ENCODE measurements around the gene GRM3.
"Not testable (repeated sequence)": the region's sequence is repeated elsewhere in the genome, so short reads cannot be mapped to it uniquely, and the experiment has no call there.

The GRM3 gene

DNA sequence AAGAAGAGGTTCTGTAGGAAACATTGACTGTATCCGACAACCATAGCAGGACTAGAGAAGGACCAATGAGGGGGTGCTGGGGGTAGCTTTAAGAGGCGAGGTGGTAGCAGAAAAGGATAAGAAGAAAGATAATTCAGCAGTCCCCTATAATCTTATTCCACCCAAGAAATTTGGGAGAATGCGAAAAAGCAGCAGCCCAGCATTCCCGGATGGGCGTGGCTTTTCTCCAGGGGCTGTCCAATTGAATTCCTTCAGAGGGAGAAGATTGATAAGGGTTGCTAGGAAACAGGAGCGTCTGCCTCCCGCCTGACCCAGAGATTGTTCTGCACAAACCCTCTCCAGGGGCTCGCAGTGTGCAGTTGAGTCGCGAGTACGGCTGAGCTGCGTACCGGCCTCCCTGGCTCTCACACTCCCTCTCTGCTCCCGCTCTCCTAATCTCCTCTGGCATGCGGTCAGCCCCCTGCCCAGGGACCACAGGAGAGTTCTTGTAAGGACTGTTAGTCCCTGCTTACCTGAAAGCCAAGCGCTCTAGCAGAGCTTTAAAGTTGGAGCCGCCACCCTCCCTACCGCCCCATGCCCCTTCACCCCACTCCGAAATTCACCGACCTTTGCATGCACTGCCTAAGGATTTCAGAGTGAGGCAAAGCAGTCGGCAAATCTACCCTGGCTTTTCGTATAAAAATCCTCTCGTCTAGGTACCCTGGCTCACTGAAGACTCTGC, at the start of gene GRM3:
GRM3 (plus strand) TSS at position 349 of the 721 bp plus-strand sequence. CDS start 121,237 bp downstream, outside the sequence.
- DNase-seq (ENCODE audit: low read depth): no peak

DNA sequence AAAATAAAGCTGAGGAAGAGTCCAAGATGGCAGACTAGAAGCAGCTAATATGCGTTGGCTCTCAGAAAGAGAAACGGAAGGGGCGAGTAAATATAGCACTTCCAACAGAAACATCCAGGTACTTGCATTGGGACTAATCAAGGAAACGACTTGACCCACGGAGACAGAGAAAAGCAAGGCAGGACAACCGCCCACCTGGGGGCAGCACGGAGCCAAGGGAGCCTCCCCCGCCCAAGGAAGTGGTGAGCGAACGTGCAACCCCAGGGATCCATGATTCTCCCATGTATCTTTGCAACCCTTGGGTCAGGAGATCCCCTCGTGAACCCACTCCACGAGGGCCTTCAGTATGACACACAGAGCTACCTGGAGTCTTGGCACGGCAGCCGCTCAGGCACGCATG, 45.4 kb upstream of the GRM3 start:
- DNase-seq (ENCODE audit: low read depth): no peak

DNA sequence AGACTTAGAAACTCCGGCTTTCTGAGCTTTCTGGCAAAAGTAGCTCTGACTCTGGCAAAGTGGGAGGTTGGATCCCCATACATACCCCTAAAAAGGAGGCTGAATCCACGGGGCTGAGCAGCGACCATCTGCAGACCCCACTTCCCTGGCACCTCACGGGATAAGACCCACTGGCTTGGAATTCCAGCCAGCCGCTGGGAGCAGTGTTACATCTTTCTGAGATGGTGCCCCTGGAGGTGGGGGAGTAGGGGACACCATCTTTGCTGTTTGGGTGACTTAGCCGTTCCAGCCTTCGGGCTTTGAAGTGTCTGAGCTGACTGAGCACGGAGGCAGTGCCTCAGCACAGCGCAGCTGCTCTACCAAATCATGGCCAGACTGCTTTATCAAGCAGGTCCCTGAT, 45.0 kb upstream of the GRM3 start:
- no peak for DNase-seq (ENCODE audit: low read depth)

DNA sequence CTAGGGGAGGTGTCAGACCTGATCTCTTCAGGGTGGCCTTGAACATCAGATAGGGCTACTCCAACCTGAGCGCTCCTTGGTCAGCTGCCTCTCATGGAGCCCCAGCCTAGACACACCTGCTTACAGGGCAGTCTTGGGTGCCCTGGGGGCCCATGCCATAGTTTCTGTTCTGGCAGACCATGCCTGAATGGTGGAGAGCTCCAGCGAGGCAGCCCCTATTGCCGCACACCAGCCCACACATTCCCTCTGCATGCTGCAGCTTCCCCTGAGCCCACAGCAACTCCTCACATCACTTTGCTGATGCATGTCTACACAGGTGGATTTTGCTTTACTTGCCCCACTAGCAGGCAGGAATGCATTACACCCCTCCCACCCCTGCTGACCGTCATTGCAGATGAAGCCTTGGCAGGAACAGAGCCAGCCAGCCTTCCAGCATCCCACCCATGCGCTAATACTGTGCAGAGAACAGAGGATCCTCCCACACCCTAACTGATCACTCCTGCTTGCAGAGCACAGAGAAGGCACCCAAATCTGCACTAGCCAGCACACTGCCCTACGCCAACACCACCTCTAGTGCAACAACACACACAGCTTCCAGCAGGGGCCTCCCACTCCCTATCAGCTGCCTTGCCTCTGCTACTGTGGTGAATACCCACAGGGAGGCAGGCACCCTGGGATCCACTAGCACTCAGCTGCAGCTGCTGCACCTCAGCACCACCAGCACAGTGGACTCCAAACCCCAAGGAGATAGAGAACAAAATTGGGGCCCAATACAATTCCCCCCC, 43.0 kb upstream of the GRM3 start:
- DNase-seq (ENCODE audit: low read depth): no peak

DNA sequence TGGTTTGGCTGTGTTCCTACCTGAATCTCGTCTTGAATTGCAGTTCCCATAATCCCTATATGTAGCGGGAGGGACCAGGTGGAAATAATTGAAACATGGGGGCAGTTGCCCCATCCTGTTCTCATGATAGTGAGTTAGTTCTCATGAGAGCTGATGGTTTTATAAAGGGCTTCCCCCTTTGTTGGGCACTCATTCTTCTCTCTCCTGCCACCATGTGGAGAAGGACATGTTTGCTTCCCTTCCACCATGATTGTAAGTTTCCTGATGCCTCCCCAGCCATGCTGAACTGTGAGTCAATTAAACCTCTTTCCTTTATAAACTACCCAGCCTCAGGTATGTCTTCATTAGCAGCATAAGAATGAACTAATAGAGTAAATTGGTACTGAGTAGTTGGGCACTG, 28.0 kb upstream of the GRM3 start:
- not testable (repeated sequence) for DNase-seq (ENCODE audit: low read depth)

DNA sequence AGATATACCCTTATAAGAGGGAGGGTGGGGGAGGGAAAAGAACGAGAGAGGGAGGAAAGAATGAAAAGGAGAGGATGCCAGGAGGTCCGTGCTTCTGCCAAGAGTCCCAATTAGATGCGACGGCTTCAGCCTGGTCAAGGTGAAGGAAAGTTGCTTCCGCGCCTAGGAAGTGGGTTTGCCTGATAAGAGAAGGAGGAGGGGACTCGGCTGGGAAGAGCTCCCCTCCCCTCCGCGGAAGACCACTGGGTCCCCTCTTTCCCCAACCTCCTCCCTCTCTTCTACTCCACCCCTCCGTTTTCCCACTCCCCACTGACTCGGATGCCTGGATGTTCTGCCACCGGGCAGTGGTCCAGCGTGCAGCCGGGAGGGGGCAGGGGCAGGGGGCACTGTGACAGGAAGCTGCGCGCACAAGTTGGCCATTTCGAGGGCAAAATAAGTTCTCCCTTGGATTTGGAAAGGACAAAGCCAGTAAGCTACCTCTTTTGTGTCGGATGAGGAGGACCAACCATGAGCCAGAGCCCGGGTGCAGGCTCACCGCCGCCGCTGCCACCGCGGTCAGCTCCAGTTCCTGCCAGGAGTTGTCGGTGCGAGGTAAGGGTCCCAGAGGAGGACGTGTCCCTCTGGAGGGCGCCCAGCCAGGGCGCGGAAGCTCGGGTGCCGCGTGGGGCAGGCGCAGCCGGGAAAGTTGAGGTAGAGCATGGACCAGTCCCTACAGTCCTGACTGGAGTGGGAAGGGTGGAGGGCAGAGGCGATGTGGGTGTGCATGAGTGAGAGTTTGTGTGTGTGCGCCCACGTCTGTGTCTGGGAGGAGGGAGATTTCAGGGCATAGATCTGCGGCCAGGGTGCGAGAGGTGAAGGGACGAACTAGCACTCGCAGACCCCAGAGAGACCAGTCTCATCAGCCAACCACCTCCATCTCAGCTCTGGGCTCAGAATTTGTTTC, 844 bp downstream of the GRM3 start:
- no peak for DNase-seq (ENCODE audit: low read depth)

DNA sequence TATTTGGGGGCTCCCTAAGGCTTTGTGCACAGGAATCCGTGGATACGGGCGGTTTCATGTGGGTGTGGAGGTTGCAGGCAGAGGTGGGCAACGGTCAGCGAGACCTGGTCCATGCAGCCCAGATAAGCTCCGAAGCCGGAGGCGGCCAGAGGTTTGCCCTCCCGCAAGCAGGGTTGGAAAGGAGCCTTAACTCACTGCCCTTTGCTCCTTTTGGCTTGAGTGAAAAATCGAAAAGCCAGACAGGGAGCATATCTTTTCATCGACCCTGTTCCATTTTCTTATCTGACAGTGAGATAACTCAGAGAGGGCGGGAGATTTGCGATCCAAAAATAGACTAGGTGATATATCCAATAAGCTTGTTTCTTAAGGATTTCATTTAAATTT, 1.5 kb downstream of the GRM3 start:
- DNase-seq (ENCODE audit: low read depth): no peak

DNA sequence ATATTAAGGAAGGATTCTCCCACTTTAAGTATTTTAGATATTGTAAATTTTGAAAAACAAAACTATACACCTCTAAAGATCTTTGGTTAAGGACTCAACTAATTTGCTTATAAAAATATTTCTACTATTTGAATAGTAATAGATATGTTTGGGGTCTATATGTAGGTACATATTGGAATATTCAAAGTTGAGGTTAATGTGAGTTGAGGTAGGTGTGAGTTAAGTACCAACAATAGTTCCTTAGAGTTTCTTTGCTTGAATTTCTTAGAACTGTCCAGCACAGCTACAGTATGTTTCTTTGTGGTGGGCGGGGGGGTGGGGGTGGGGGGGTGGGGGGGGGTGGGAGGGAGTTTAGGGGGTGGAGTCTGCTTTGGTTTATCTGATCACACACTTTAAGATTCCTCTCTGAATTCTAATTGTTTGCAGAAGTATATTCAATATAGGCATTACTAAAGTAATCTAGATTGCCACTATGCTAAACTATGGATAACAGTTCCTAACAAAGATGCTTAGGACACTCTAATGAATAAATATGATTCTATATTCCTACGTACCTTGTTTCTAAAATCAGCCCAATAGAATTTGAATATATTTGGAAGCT, 2.1 kb downstream of the GRM3 start:
- DNase-seq (ENCODE audit: low read depth): no peak

DNA sequence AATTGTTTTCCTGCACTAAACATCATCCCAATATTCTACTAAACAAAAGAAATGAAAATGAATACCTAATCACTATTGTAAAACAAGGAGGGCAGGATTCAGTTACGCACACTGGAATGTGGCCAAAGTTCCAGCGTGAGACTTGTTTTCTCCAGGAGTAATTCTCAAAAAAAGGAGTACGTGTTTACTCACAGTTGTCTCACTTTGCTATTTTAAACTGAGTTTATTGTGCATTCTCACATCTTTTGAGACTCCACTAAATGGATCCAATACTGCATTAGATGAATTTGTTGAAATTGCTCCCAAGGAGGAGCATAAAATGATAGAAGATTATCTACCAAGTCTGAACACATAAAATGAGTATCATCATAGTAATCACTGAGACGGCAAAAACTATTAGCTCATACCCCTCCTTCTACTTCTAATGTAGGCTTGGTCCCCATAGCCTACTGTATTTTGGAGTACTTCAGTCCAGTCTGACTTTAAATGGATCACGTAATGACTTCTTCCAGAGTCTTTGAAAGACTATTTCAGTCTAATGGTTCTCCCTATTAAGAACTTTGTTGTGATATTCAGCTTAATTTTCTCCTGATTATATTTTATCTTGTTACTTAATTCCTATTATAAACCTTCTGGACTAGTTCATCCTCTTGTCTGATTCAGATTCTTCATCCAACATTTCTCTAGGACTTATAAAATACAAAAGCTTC, 3.8 kb downstream of the GRM3 start:
- DNase-seq (ENCODE audit: low read depth): no peak

DNA sequence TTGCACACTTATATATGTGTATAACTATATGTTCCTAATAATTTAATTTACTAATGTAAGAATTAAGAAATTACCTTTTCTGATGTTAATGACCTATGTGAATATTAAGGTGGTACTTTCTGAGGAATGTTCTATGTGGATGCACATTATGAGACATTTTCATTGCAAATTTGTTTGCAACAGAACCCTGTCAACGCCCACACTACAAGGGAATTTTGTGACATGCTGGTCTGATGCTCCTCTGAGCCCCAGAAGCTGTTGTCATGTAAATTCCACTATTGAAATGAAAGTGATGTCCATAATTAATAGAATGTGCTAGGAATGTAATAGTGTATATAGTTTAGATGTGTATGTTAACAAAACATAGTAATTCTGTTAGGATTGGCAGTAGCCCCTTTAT, 4.5 kb downstream of the GRM3 start:
- DNase-seq (ENCODE audit: low read depth): no peak

DNA sequence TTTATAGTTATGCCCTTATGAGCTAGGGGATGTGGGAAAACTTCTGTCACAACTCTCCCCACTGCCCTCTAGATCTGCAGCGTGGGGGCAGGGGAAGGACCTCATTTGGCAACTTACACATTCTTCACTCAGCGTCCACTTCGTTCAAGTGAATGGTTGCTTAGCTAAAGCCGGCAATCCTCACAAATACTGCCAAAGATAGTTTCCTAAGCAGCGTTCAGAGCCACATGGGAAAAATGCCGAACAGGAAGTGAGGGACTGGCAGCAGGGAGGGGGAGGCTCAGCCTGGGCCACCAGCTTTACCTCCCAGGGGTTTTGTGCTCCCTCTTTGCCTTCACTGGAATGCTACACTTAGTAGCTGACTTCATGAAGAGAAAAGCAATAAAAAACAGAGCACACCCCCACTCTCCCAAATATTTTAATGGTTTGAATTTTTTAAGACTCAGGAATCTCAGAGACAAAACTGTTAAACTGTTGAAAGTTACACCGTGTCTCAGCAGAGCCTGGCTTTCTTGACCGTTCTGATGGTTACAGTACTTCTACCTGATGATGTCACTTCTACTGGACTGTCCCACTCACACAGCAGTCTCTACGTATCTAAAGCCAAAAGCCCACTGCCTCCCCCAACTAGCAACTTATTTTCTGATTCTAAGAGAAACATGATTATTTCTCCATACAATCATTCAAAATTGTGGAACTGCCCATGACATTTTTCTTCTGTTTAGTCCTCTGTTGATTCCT, 10.4 kb downstream of the GRM3 start:
- no peak for DNase-seq (ENCODE audit: low read depth)

DNA sequence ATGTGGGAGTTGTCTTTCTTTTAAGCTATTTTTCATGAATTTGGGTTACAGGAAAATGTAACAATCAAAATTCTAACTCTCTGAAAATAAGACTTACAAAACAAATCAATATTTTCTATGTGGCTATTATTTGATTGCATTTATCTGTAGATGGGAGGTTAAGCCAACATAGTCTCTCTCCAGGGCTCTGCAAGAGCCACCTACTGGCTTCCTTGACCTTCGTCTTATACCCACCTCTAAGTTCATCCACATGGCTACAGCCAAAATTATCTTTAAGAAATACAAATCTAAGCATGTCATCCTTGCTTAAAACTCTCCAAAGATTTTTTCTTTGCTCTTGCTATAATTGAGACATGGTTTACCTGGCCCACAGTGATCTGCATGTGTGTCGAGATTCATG, 14.2 kb downstream of the GRM3 start:
- no peak for DNase-seq (ENCODE audit: low read depth)

DNA sequence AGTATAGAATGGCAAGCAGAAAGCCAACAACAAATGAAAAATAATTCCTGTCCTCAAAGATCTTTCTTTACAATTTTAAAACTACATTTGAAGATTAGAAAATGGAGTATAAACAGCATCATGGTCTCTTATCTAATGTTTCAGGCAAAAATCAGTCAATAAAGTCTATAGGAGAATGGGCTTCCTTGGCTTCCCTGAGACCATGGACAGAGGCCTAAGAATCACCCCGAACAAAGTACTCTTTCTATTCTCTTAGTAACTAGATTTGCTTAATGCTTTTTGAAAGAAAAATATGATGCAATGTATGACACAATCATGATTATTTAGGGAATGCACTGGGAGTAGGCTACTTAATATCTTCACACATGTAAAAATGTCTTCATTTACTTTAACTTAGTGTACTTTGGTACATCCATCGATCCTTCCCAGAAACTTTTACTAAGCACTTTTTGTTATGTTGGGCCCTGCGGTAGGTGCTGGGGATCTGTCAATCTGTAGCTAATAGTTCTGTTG, 17.3 kb downstream of the GRM3 start:
- no peak for DNase-seq (ENCODE audit: low read depth)

DNA sequence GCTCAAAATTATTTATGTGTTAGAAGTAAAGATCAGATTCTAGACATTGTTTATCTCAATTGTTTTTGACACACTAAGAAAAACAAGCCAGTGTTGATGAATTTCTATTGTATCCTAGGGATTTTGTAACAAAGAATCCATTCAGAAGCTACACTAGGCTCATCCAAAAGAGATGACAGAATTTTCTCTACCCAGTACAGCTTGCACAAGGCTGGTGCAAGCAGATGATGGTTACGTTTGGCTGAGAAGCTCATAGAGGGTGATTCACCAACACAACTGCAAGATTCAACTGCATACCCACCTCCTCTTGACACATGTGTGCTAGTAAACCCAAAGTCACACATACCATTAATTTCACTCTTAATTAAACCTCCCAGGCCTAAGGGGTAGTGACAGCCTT, 20.8 kb downstream of the GRM3 start:
- DNase-seq (ENCODE audit: low read depth): no peak

DNA sequence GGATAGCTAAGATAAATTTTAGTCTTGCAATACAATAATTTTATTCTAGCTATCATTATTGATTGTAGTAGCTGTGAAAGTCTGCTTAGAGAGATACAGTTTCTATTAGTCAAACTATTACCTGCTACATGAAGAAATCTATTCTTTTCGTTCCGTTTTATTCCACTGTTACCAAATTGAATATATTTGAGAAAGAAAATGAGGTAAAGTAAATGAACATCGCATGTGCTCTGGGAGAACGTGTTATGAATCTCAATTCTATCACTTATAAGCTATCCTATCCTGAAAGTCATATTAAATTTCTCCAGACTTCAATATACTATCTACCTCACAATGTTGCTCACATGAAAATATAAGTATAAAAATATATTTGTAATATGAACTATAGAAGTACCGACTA, 21.3 kb downstream of the GRM3 start:
- DNase-seq (ENCODE audit: low read depth): no peak

DNA sequence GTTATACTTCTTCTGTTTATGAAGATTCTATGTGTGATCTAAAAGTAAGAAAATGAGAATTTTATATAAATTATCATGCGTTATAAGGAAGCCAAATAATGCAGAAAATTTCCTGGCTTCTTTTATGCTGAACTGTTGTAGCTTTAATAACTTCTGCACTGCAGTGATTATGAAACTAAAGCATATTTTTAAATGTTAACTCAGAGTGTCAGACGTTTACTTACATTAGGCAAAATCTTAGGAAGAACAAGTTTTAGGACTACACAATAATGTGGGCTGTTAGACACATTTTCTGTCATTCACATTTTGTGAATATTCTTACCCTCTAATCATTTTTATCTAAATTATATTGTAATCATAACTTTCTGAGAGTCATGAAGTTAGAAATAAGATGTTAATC, 22.0 kb downstream of the GRM3 start:
- no peak for DNase-seq (ENCODE audit: low read depth)

DNA sequence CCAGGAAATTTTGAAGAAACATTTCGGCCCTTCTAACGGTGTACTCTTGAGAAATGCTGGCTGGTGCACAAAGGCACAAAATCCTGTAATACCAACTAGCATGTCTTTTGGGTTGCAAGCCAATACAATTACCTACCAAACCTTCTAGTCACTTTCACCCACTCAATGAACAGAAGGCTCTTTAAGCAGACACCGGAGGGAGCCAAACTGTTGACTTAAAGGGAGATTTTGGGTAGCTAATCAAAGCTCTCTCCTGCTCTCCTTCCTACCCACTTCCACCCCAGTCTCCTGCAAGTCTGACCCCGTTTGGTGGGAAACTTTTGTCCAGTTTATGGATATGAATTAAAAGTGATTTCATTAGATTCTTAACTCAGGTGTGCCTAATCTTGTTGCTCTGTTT, 24.0 kb downstream of the GRM3 start:
- no peak for DNase-seq (ENCODE audit: low read depth)

DNA sequence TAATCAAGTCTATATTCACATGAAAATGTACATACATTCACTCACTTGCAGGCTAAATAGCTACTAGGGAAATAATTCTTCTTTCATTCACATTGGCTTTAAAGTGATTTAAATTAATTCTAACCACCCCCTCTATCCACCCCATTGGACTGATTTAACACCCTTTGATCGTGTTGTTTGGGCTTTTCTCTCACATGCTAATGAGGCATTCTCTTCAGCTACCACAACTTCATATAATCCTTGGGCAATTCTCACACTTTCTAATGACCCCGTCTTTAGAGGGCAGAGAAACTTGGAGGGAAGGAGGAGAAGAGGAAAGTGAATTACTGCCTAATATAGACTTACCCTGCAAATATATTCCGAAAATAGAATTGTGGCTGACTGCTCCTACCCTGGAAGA, 24.6 kb downstream of the GRM3 start:
- no peak for DNase-seq (ENCODE audit: low read depth)

DNA sequence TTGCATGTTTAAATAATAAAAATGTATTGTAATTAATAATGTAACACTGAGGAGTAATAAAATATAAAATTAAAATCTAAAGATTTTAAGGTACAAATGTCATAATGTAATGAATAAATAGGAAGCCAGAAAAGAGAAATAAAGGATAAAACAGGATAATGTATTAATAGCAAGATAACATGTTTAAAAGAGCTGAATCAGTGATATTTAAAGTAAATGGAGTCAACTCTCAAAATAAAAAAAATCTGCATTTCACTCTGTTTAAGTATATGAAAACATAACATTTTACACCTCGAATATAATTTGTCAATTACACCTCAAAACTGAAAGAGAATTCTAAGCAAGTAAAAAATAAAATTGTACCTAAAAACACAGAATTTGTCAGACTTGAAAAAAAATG, 44.1 kb downstream of the GRM3 start:
- no peak for DNase-seq (ENCODE audit: low read depth)

DNA sequence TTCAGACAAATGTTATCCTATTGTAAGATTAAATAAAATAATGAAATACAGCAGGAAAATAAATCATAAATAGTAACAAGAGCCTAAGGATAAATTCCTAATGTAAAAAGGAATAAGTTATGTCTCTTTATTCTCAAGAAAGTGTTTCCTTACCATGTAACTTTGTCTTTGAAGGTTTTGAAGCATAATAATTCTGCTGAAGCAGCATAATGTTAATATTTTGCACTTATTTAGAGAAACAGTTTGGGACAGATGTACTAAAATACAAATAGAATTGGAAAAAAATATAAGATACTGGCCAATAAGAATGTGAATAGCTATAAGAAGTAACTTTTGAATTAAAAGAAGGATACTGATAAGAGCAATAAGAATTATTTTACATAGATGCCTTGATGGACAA, 45.7 kb downstream of the GRM3 start:
- no peak for DNase-seq (ENCODE audit: low read depth)

DNA sequence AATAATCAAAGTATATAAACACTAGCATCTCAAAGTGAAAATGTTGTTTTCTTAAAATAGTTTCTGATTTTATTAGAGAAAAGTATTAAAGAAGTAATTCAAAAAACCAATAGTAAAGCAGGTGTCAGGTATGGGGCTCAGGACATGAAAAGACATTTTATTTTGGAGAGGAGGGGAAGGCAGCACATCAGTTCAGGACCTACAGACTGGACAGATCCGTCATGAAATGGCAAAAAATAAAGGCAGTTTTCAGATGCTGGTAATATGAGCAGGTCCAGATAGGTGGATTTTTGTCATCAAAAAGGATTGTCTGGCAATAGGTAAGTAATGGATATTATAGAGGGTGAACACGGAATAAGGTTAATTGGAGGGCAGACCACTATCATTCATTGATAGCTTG, 49.0 kb downstream of the GRM3 start:
- DNase-seq (ENCODE audit: low read depth): no peak

Measured in amniotic epithelial cell (primary cell).